BLaER1 treated with 17β-estradiol and CSF1 and Interleukin-3, amounts not matched to agents 10 nM and 100 nM (cell line): ENCODE measurements around the gene PTPRN2.

Source experiments
- H3K27ac ChIP-seq, 11 experiments: shearing (Covaris generic); formaldehyde crosslinking; 2 replicates each; pipeline ENCODE4 v1.8.1; 2022
- H3K27me3 ChIP-seq, 11 experiments: shearing (Covaris generic); formaldehyde crosslinking; 2 replicates each; pipeline ENCODE4 v1.8.1; 2022
- H3K36me3 ChIP-seq, 11 experiments: shearing (Covaris generic); formaldehyde crosslinking; 2 replicates each; pipeline ENCODE4 v1.8.1; 2022
- H3K4me1 ChIP-seq, 10 experiments: shearing (Covaris generic); formaldehyde crosslinking; 2 replicates each; pipeline ENCODE4 v1.8.1; 2022
- H3K4me2 ChIP-seq, 11 experiments: shearing (Covaris generic); formaldehyde crosslinking; 2 replicates each; pipeline ENCODE4 v1.8.1; 2022
- H3K4me3 ChIP-seq, 10 experiments: shearing (Covaris generic); formaldehyde crosslinking; 2 replicates each; pipeline ENCODE4 v1.8.1; 2022
- H3K9ac ChIP-seq, 11 experiments: shearing (Covaris generic); formaldehyde crosslinking; 2 replicates each; pipeline ENCODE4 v1.8.1; 2022
- H3K9me3 ChIP-seq, 11 experiments: shearing (Covaris generic); formaldehyde crosslinking; replicated peaks in 1 of 11; 2 replicates each; pipeline ENCODE4 v1.8.1; 2022
- H4K20me1 ChIP-seq, 11 experiments: shearing (Covaris generic); formaldehyde crosslinking; 2 replicates each; pipeline ENCODE4 v1.8.1; 2022
- Cebpa-rat ChIP-seq, 11 experiments: shearing (Covaris generic); IDR thresholded peaks; 2 replicates each; pipeline ENCODE4 v1.8.1; 2022

PTPRN2 gene

GRCh38 chr7:157766098-157766497 is 821.5 kb downstream of the PTPRN2 start:
- no peaks in the 10 kb centered on the region for H3K27me3 ChIP-seq
- H4K20me1 ChIP-seq, result no peaks in the 10 kb centered on the region
- no peaks in the 10 kb centered on the region for H3K36me3 ChIP-seq
- no peak for TF ChIP-seq Cebpa-rat (IDR thresholded peaks at IDR 0.05)
- no peak overlapping the region for H3K4me2 ChIP-seq
- H3K27ac ChIP-seq, result no peak overlapping the region
- H3K4me1 ChIP-seq, result peaks cover 0 to 23% (median 0%) of the 10 kb centered on the region in 10 experiments; a peak in 6 of 20 replicates
- H3K9me3 ChIP-seq, result peaks cover 6 to 33% (median 21%) of the 10 kb centered on the region in 11 experiments; a peak in 20 of 22 replicates
- no peak overlapping the region for H3K4me3 ChIP-seq
- no peak overlapping the region for H3K9ac ChIP-seq

- Histone ChIP-seq H3K4me2 (no peak overlapping the region), H3K4me3 (no peak overlapping the region), H3K27me3 (no peaks in the 10 kb centered on the region), H3K9me3 (peaks cover 0 to 28% (median 16%) of the 10 kb centered on the region in 11 experiments; a peak in 13 of 22 replicates), H3K27ac (no peak overlapping the region), H3K9ac (no peak overlapping the region), H4K20me1 (no peaks in the 10 kb centered on the region), H3K4me1 (peaks cover 5 to 20% (median 6%) of the 10 kb centered on the region in 10 experiments; a peak in 19 of 20 replicates), H3K36me3 (no peaks in the 10 kb centered on the region)
- no peak for TF ChIP-seq Cebpa-rat (IDR thresholded peaks at IDR 0.05)
Measured at GRCh38 chr7:157764946-157765537, 822.6 kb downstream of the PTPRN2 start.

- Histone ChIP-seq H3K36me3 (no peaks in the 10 kb centered on the region), H3K4me3 (no peak overlapping the region), H3K9me3 (peaks cover 0 to 28% (median 16%) of the 10 kb centered on the region in 11 experiments; a peak in 13 of 22 replicates), H3K27me3 (no peaks in the 10 kb centered on the region), H3K9ac (no peak overlapping the region), H4K20me1 (no peaks in the 10 kb centered on the region), H3K27ac (no peak overlapping the region), H3K4me1 (peaks cover 8 to 11% (median 9%) of the 10 kb centered on the region in 10 experiments; a peak in 16 of 20 replicates), H3K4me2 (no peak overlapping the region)
- no peak for TF ChIP-seq Cebpa-rat (IDR thresholded peaks at IDR 0.05)
Measured at GRCh38 chr7:157764193-157764592, 823.4 kb downstream of the PTPRN2 start.

GRCh38 chr7:157763279-157764000 is 824.2 kb downstream of the PTPRN2 start:
- Histone ChIP-seq H3K4me1 (peaks cover 5 to 11% (median 9%) of the 10 kb centered on the region in 10 experiments; a peak in 16 of 20 replicates), H3K9ac (no peak overlapping the region), H4K20me1 (no peaks in the 10 kb centered on the region), H3K27ac (no peak overlapping the region), H3K27me3 (no peaks in the 10 kb centered on the region), H3K36me3 (no peaks in the 10 kb centered on the region), H3K4me3 (no peak overlapping the region), H3K9me3 (peaks cover 0 to 28% (median 16%) of the 10 kb centered on the region in 11 experiments; a peak in 13 of 22 replicates), H3K4me2 (no peak overlapping the region)
- no peak for TF ChIP-seq Cebpa-rat (IDR thresholded peaks at IDR 0.05)

GRCh38 chr7:157762824-157763223 is 824.8 kb downstream of the PTPRN2 start:
- Histone ChIP-seq H3K4me3 (no peak overlapping the region), H3K9me3 (peaks cover 0 to 28% (median 16%) of the 10 kb centered on the region in 11 experiments; a peak in 13 of 22 replicates), H3K36me3 (no peaks in the 10 kb centered on the region)

GRCh38 chr7:157760004-157760730 is 827.5 kb downstream of the PTPRN2 start:
- H3K27ac ChIP-seq, result no peak overlapping the region
- H3K4me1 ChIP-seq, result peaks cover 0 to 11% (median 9%) of the 10 kb centered on the region in 10 experiments; a peak in 16 of 20 replicates
- peaks cover 0 to 23% (median 12%) of the 10 kb centered on the region in 11 experiments; a peak in 13 of 22 replicates for H3K9me3 ChIP-seq
- peak overlapping the region in 9 of 11 experiments; percentile 32 to 65 (median 56); a peak in 17 of 22 replicates for H3K4me2 ChIP-seq
- H4K20me1 ChIP-seq, result no peaks in the 10 kb centered on the region
- no peak overlapping the region for H3K4me3 ChIP-seq
- no peak overlapping the region for H3K9ac ChIP-seq
- no peaks in the 10 kb centered on the region for H3K36me3 ChIP-seq
- TF ChIP-seq Cebpa-rat (IDR thresholded peaks at IDR 0.05), result no peak
- H3K27me3 ChIP-seq, result no peaks in the 10 kb centered on the region

More at GRCh38 chr7:157762824-157763223, 824.8 kb downstream of the PTPRN2 start:
- no peak for TF ChIP-seq Cebpa-rat (IDR thresholded peaks at IDR 0.05)
- no peak overlapping the region for H3K4me2 ChIP-seq
- H4K20me1 ChIP-seq, result no peaks in the 10 kb centered on the region
- no peak overlapping the region for H3K9ac ChIP-seq
- no peak overlapping the region for H3K27ac ChIP-seq
- no peaks in the 10 kb centered on the region for H3K27me3 ChIP-seq
- H3K4me1 ChIP-seq, result peaks cover 5 to 11% (median 9%) of the 10 kb centered on the region in 10 experiments; a peak in 16 of 20 replicates

GRCh38 chr7:157759246-157759805 is 828.3 kb downstream of the PTPRN2 start:
- H3K4me3 ChIP-seq, result no peak overlapping the region
- H3K4me1 ChIP-seq, result peaks cover 0 to 11% (median 9%) of the 10 kb centered on the region in 10 experiments; a peak in 16 of 20 replicates
- H3K9ac ChIP-seq, result no peak overlapping the region
- TF ChIP-seq Cebpa-rat (IDR thresholded peaks at IDR 0.05), result no peak
- H3K36me3 ChIP-seq, result no peaks in the 10 kb centered on the region
- no peak overlapping the region for H3K27ac ChIP-seq
- no peaks in the 10 kb centered on the region for H3K27me3 ChIP-seq
- H3K4me2 ChIP-seq, result peak overlapping the region in 1 of 11 experiments; percentile 59; a peak in 2 of 22 replicates
- H4K20me1 ChIP-seq, result 0 out of 22 replicates have a peak, but pooled peaks cover 0 to 3% (median 0%) of the 10 kb centered on the region in 11 experiments
- peaks cover 0 to 16% (median 10%) of the 10 kb centered on the region in 11 experiments; a peak in 12 of 22 replicates for H3K9me3 ChIP-seq

GRCh38 chr7:157758468-157759245 is 829.0 kb downstream of the PTPRN2 start:
- H3K27me3 ChIP-seq, result no peaks in the 10 kb centered on the region
- H3K4me1 ChIP-seq, result peaks cover 0 to 11% (median 9%) of the 10 kb centered on the region in 10 experiments; a peak in 16 of 20 replicates
- H3K4me2 ChIP-seq, result no peak overlapping the region
- no peak for TF ChIP-seq Cebpa-rat (IDR thresholded peaks at IDR 0.05)
- H3K4me3 ChIP-seq, result no peak overlapping the region
- no peak overlapping the region for H3K9ac ChIP-seq
- 0 out of 22 replicates have a peak, but pooled peaks cover 0 to 10% (median 0%) of the 10 kb centered on the region in 11 experiments for H4K20me1 ChIP-seq
- no peaks in the 10 kb centered on the region for H3K36me3 ChIP-seq
- H3K27ac ChIP-seq, result no peak overlapping the region
- peaks cover 0 to 11% (median 8%) of the 10 kb centered on the region in 11 experiments; a peak in 11 of 22 replicates for H3K9me3 ChIP-seq
